AG10803 (cell line): Measurements from ENCODE around the gene MROH2B.
"Not testable (repeated sequence)": the region's sequence is repeated elsewhere in the genome, so short reads cannot be mapped to it uniquely, and the experiment has no call there.

ENCODE experiments used
- DNase-seq: peaks from one replicate; pipeline ENCODE4 v3.0.0; 2010; ENCODE audit warnings: low read depth
- H3K4me3 ChIP-seq: 2 replicates; pipeline ENCODE4 v1.5.1; 2011; ENCODE audit warnings: mild to moderate bottlenecking, low read length, control low read depth
- CTCF ChIP-seq: conservative IDR thresholded peaks from 2 replicates; pipeline ENCODE4 v1.5.1; 2011; ENCODE audit warnings: mild to moderate bottlenecking, low read length, control low read depth, inconsistent platforms

The MROH2B gene

DNA sequence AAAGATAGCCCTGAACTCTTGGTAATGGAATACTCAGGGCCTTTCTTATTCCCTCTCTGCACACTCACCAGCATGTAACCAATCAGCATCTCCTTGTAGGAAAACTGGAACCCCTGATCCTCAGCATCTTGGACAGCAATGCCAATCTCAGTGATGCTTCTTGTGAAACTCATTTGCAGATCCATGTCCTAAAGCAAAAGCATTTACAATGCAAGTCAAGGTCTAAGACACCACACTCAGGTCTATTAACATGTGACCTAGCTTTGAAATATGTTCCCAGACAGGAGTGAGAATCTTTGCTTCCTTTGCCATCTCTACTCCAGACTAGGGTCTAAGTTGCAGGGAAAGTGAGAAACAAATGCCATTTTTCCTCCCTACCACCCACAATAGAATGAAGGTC, 38.2 kb downstream of the MROH2B start:
- no peak overlapping the region for H3K4me3 ChIP-seq
- no peak for TF ChIP-seq CTCF
- DNase-seq: no peak

DNA sequence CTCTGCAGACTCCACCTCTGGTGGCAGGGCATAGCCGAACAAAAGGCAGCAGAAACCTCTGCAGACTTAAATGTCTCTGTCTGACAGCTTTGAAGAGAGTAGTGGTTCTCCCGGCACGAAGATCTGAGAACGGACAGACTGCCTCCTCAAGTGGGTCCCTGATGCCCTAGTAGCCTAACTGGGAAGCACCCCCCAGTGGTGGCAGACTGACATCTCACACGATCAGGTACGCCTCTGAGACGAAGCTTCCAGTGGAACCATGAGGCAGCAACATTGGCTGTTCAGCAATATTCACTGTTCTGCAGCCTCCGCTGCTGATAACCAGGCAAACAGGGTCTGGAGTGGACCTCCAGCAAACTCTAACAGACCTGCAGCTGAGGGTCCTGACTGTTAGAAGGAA, 48.5 kb downstream of the MROH2B start:
- not testable (repeated sequence) for DNase-seq, H3K4me3 ChIP-seq

DNA sequence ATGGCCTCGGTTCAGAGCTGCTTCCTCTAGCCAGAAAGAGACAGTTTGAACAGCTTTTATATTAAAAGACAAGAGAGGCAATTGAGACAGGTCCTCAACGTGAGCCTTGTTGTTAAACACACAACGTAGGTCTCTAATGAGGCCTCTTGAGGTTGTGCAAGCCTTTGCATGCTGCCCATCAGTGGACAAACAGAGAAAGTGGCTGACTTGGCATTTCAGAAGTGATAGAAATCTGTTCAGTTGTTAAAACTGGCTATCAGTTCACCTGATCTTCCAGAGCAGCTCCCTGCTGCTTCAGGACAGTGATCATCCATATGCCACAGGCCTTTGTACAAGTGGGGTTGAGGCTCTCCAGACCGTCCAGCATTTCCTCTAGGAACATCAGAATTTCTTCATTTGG, 58.8 kb downstream of the MROH2B start:
- no peak for TF ChIP-seq CTCF
- DNase-seq: no peak
- no peak overlapping the region for H3K4me3 ChIP-seq

- no peak overlapping the region for H3K4me3 ChIP-seq
- no peak for DNase-seq
- no peak for TF ChIP-seq CTCF
These were observed 60.6 kb downstream of the MROH2B start for GRCh38 chr5:41010572-41010971.

DNA sequence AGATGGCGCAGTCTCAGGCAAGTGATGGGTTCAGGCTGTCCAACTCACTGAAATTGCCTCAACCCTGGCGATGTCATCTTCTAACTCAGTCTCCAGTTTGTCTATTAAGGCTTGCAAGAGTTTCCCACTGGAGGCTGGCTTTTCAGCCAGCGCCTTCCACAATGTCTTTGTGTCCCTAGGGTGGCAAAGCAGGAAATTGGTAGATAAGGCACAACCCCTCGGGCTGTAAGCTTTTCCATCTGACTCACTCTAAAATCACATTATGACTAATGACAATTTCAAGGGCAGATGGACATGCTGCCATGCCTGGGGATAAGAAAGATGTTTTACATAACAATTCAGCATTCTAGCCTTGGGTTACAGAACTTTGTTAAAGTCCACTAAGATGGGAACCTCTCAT, 61.9 kb downstream of the MROH2B start:
- no peak for TF ChIP-seq CTCF
- DNase-seq: no peak
- no peak overlapping the region for H3K4me3 ChIP-seq

DNA sequence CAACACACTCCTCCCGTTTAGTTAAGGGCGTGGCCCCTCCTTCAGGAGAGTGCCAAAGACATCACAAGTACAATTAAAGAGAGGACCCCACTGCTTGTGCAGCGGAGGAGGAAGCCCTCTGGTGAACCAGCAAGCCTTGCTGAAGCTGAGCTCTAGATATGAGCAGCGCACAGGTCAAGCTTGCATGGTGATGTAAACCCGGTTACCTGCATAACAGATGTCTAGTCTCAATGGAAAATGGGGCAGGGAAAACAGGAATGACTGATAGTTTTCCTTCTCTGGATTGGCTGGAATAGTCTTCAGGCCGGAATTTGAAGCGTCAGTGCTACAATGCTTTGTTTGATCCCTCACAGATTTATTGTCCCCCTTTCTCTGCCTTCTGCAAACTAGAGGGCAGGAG, 66.2 kb downstream of the MROH2B start:
- DNase-seq: no peak
- TF ChIP-seq CTCF: no peak
- no peak overlapping the region for H3K4me3 ChIP-seq

- no peak for DNase-seq
- H3K4me3 ChIP-seq: no peak overlapping the region
- no peak for TF ChIP-seq CTCF
These were observed 67.3 kb downstream of the MROH2B start for GRCh38 chr5:41003670-41004376.

GRCh38 chr5:40999966-41000365, 71.2 kb downstream of the MROH2B start:
- DNase-seq: no peak
- no peak for TF ChIP-seq CTCF
- no peak overlapping the region for H3K4me3 ChIP-seq
